Gastrocnemius medialis (tissue), 4 donors: ENCODE measurements around the gene PANK4. TPM values are rescaled to one million over a fixed set of nuclear protein-coding genes. Genes with fewer than 3 reads are reported as not detected.

Experiments
- ATAC-seq, 2 donors: fragments of 150-250 bp; one replicate each; pipeline ENCODE4 v1.9.1; 2016
- DNase-seq, 2 donors: peaks; one replicate each; pipeline ENCODE4 v3.0.0-alpha.2; 2019
- H3K27ac ChIP-seq, 4 donors: fragments of 200-600 bp; sonication (generic); 1 replicate in 1 of 4; 2 replicates in 3 of 4; pipeline ENCODE4 v1.5.1; 2016 to 2018; ENCODE audit warnings: mild to moderate bottlenecking in 2 of 4, moderate library complexity in 1 of 4
- H3K27me3 ChIP-seq, 3 donors: fragments of 200-600 bp; sonication (generic) in 2 of 3; 1 replicate in 1 of 3; 2 replicates in 2 of 3; pipeline versions ENCODE4 v1.5.1 to v1.6.0; 2016 to 2019; ENCODE audit warnings: mild to moderate bottlenecking in 1 of 3, moderate library complexity in 1 of 3
- H3K36me3 ChIP-seq, 2 donors: fragments of 200-600 bp; sonication (generic) in 1 of 2; one replicate each; pipeline ENCODE4 v1.5.1; 2017 to 2018
- H3K4me1 ChIP-seq, 2 donors: fragments of 200-600 bp; sonication (generic) in 1 of 2; one replicate each; pipeline ENCODE4 v1.5.1; 2016 to 2017; ENCODE audit warnings: mild to moderate bottlenecking in 2 of 2
- H3K4me3 ChIP-seq, 4 donors: fragments of 200-600 bp; sonication (generic) in 3 of 4; 1 replicate in 1 of 4; 2 replicates in 3 of 4; pipeline ENCODE4 v1.5.1; 2016 to 2019; ENCODE audit warnings: mild to moderate bottlenecking in 2 of 4
- H3K9me3 ChIP-seq, 3 donors: fragments of 200-600 bp; sonication (generic) in 2 of 3; 1 replicate in 1 of 3; 2 replicates in 2 of 3; pipeline ENCODE4 v1.5.1; 2016 to 2019
- POLR2A ChIP-seq, 2 donors: fragments of 450-650 bp; IDR thresholded peaks; one replicate each; pipeline ENCODE4 v1.6.1; 2017; ENCODE audit warnings: antibody characterized with exemption in 2 of 2, mild to moderate bottlenecking in 2 of 2, moderate library complexity in 2 of 2
- in situ Hi-C, 4 donors: fragments of 200-750 bp; cut with MboI; loops; one replicate each; pipeline versions ENCODE4 v1.15.0 to v1.8.0; 2017; ENCODE audit warnings: low sequenced_read_pairs in 4 of 4
- intact Hi-C: fragments of 100-400 bp; cut with DNase I; formaldehyde crosslinking; loops from one replicate; pipeline ENCODE4 v1.15.1; 2023; ENCODE audit warnings: low total_unique reads
- total RNA-seq, 4 donors: library from RNA; depleted of rRNA; stranded (reverse); fragments of >200 nt; gene quantifications; one replicate each; pipeline versions ENCODE4 v1.1.0 to v1.2.3, GENCODE V29; 2016
- TF ChIP-seq, protein P1 (sequence below), 5 experiments: fragments of 450-650 bp in 3 of 5; fragments of 200-600 bp in 2 of 5; sonication (generic) in 2 of 5; IDR thresholded peaks in 4 of 5; conservative IDR thresholded peaks in 1 of 5; 1 replicate in 4 of 5; 2 replicates in 1 of 5; pipeline ENCODE4 v1.5.1; 2016 to 2019; ENCODE audit warnings: antibody characterized with exemption in 5 of 5, mild to moderate bottlenecking in 3 of 5, moderate library complexity in 3 of 5

PANK4 gene
- total RNA-seq, 4 donors from 2014 or later: 27.5 to 54.2 (median 38.5) TPM

DNA sequence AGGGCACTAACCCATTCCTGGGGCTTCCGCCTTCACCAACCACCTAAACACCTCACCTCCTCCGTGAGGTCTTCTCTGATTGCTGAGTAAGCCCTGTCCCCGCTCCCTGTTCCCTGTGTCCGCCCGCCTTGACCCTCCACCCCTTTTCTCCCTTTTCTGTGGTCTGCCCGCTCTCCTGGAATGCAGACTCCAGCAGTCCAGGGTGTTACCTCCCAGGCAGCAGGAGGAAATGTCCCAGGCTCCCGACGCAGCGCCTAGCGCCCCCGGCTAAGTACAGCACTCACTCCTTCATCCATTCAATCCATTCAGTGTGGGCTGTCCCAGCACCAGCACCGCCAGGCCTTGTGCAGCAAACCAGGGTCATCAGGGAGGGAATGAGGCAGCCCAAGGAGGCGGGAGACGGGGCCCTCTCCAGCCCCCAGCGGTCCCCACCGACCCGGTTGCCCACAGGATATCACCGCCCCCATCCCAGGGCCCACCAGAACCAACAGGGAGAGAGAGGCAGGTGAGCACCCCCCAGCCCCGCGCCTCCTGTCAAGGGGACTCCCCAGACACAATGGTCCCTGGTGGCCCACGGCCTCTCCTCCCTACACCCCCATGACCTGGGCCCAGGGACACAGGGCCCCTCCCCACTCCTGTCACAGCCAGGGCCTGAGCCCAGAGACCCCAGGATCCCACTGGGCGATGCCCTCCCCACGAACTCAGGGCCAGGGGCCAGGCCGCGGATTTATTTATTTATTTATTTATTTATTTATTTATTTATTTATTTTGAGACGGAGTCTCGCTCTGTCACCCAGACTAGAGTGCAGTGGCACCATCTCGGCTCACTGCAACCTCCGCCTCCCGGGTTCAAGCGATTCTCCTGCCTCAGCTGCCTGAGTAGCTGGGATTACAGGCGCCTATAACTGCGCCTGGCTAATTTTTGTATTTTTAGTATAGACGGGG, 40.0 kb upstream of the PANK4 start:
- ATAC-seq (no peak), DNase-seq (no peak)
- intact Hi-C loops (no loop called here), in situ Hi-C loops (no loop called here)
- Histone ChIP-seq H3K9me3 (no peaks in the 10 kb centered on the region), H3K36me3 (no peaks in the 10 kb centered on the region), H3K27ac (no peak overlapping the region), H3K4me1 (no peaks in the 10 kb centered on the region), H3K27me3 (peaks cover 0 to 11% (median 7%) of the 10 kb centered on the region in 3 donors), H3K4me3 (no peak overlapping the region)
- TF ChIP-seq, protein P1, sequence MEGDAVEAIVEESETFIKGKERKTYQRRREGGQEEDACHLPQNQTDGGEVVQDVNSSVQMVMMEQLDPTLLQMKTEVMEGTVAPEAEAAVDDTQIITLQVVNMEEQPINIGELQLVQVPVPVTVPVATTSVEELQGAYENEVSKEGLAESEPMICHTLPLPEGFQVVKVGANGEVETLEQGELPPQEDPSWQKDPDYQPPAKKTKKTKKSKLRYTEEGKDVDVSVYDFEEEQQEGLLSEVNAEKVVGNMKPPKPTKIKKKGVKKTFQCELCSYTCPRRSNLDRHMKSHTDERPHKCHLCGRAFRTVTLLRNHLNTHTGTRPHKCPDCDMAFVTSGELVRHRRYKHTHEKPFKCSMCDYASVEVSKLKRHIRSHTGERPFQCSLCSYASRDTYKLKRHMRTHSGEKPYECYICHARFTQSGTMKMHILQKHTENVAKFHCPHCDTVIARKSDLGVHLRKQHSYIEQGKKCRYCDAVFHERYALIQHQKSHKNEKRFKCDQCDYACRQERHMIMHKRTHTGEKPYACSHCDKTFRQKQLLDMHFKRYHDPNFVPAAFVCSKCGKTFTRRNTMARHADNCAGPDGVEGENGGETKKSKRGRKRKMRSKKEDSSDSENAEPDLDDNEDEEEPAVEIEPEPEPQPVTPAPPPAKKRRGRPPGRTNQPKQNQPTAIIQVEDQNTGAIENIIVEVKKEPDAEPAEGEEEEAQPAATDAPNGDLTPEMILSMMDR (IDR thresholded peaks at IDR 0.05 in 4 of 5, conservative IDR thresholded peaks at IDR 0.05 in 1 of 5): no peak
- TF ChIP-seq POLR2A (IDR thresholded peaks at IDR 0.05): no peak

DNA sequence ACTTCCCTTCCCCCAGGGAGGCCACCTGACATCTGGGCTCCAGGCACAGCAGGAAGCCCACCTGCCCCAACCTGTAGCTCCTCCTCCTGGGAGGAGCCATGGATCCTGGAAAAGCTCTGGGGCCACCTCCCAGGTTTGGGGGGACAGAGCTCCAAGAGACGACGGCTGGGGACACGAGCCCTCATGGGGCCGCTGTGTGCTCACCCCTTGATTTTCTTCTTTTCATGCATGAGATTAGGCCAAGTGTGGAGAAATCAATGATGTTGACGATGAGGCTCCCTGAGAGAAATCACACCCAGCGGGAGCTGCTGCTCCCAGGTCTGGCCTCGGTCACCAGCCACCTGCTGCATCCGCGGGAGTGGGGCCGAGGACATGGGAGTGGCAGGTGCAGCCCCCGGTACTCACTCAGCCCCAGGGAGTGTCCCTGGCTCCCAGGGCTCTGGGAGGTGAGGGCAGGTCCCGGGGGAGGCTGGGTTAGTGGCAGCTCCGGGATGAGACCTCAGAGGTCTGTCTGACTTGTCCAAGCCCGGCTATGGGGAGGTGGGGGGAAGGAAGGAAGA, 38.5 kb upstream of the PANK4 start:
- Histone ChIP-seq H3K4me3 (no peak overlapping the region), H3K36me3 (no peaks in the 10 kb centered on the region), H3K4me1 (no peaks in the 10 kb centered on the region), H3K27ac (no peak overlapping the region), H3K27me3 (peaks cover 0 to 11% (median 7%) of the 10 kb centered on the region in 3 donors), H3K9me3 (no peaks in the 10 kb centered on the region)
- no peak for DNase-seq
- no peak for ATAC-seq
- in situ Hi-C loops: no loop called here
- intact Hi-C loops: no loop called here
- TF ChIP-seq, protein P1 (IDR thresholded peaks at IDR 0.05 in 4 of 5, conservative IDR thresholded peaks at IDR 0.05 in 1 of 5): no peak
- no peak for TF ChIP-seq POLR2A (IDR thresholded peaks at IDR 0.05)

DNA sequence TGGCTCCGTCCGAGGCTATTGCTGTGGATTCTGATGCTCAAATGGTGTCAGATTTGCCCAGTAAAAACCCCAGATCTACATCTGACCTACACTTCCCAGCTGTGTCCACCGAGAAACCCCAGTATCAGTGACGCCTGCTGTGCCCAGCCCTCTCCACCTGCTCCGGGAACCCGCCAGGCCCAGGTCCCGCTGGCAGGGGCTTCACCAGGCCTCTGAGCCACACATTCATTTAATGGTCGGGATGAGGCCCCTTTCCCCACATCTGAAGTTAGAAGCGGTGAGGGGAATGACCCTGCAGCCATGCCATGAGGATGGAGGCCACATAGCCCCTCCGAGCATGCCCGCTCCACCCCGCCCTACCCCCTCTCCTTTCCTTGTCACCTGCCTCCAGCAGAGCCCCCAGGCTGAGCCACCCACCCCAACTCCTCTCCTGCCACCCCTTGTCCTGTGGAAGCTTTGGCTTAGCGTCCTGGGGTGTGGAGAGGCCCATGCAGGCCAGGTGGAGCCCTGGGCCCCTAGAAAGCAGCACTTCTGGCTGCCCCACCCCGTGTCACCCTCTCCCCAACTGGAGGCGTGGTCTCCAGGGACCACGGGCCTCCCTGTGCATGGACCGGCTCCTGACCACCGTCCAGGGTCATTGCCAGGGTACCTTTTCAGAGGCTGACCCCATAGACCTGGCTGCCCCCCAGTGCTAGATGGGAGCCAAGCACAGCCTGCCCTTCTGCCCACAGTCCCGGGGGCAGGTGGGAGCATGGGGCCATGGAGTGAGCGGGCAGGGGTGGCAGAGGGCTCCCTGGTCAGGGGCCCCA, 37.8 kb upstream of the PANK4 start:
- intact Hi-C loops: no loop called here
- Histone ChIP-seq H3K4me1 (no peaks in the 10 kb centered on the region), H3K27me3 (peaks cover 0 to 11% (median 7%) of the 10 kb centered on the region in 3 donors), H3K36me3 (no peaks in the 10 kb centered on the region), H3K4me3 (no peak overlapping the region), H3K27ac (no peak overlapping the region), H3K9me3 (no peaks in the 10 kb centered on the region)
- no peak for TF ChIP-seq POLR2A (IDR thresholded peaks at IDR 0.05)
- TF ChIP-seq, protein P1 (IDR thresholded peaks at IDR 0.05 in 4 of 5, conservative IDR thresholded peaks at IDR 0.05 in 1 of 5): no peak
- DNase-seq (no peak), ATAC-seq (no peak)
- in situ Hi-C loops: no loop called here

DNA sequence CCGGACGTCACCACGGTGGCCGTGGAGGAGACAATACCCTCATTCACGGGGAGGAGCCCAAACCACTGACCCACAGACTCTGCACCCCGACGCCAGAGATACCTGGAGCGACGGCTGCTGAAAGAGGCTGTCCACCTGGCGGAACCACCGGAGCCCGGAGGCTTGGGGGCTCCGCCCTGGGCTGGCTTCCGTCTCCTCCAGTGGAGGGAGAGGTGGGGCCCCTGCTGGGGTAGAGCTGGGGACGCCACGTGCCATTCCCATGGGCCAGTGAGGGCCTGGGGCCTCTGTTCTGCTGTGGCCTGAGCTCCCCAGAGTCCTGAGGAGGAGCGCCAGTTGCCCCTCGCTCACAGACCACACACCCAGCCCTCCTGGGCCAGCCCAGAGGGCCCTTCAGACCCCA, 36.8 kb upstream of the PANK4 start:
- in situ Hi-C loops: no loop called here
- no peaks in the 10 kb centered on the region for H3K36me3 ChIP-seq
- H3K27ac ChIP-seq: no peak overlapping the region

More for the DNA sequence above, 36.8 kb upstream of the PANK4 start:
- Histone ChIP-seq H3K27me3 (peaks cover 0 to 11% (median 7%) of the 10 kb centered on the region in 3 donors), H3K4me1 (no peaks in the 10 kb centered on the region), H3K4me3 (no peak overlapping the region), H3K9me3 (no peaks in the 10 kb centered on the region)
- no peak for DNase-seq
- ATAC-seq: no peak
- intact Hi-C loops: no loop called here
- TF ChIP-seq, protein P1 (IDR thresholded peaks at IDR 0.05 in 4 of 5, conservative IDR thresholded peaks at IDR 0.05 in 1 of 5): no peak
- TF ChIP-seq POLR2A (IDR thresholded peaks at IDR 0.05): no peak
